Keratinocyte (primary cell): Measurements from ENCODE around the gene GFRAL. TPM values are rescaled to one million over a fixed set of nuclear protein-coding genes. Genes with fewer than 3 reads are reported as not detected.

Source experiments
- DNase-seq: peaks from one replicate; pipeline ENCODE4 v3.0.0-alpha.2; 2011; ENCODE audit warnings: low read depth, missing footprints, low spot score
- FAIRE-seq: peaks from 2 replicates; lab custom pipeline; 2011; peaks lifted over from hg19 to GRCh38; lab: Jason Lieb, UNC
- H2AFZ ChIP-seq: 2 replicates; pipeline ENCODE4 v1.6.0; 2012; ENCODE audit warnings: low read length, control low read depth, inconsistent platforms; ENCODE audit not compliant: control insufficient read depth
- H3K27ac ChIP-seq: 2 replicates; pipeline ENCODE4 v1.5.1; 2011; ENCODE audit warnings: low read length; ENCODE audit not compliant: control insufficient read depth, insufficient read depth
- H3K27me3 ChIP-seq: 3 replicates; pipeline ENCODE4 v1.6.0; 2011; ENCODE audit warnings: low read length; ENCODE audit not compliant: control insufficient read depth, insufficient read depth; ENCODE audit errors: extremely low read depth
- H3K36me3 ChIP-seq, 2 experiments: 2 replicates in 1 of 2; 3 replicates in 1 of 2; pipeline ENCODE4 v1.5.1; 2011; ENCODE audit warnings: low read length in 2 of 2, mild to moderate bottlenecking in 1 of 2; ENCODE audit not compliant: control insufficient read depth in 2 of 2, insufficient read depth in 2 of 2; ENCODE audit errors: extremely low read depth in 1 of 2
- H3K4me1 ChIP-seq: 3 replicates; pipeline ENCODE4 v1.5.1; 2011; ENCODE audit warnings: low read length; ENCODE audit not compliant: control insufficient read depth, insufficient read depth; ENCODE audit errors: extremely low read depth
- H3K4me2 ChIP-seq: 3 replicates; pipeline ENCODE4 v1.6.0; 2011; ENCODE audit warnings: low read depth, low read length; ENCODE audit not compliant: control insufficient read depth, insufficient read depth; ENCODE audit errors: extremely low read depth
- H3K4me3 ChIP-seq, 3 experiments: fragments of 200-600 bp in 1 of 3; sonication (generic) in 1 of 3; 2 replicates in 2 of 3; 3 replicates in 1 of 3; pipeline ENCODE4 v1.5.1; 2011 to 2016; ENCODE audit warnings: low read length in 3 of 3, mild to moderate bottlenecking in 3 of 3, control low read depth in 2 of 3, inconsistent platforms in 1 of 3, low read depth in 1 of 3, mixed read lengths in 1 of 3, mixed run types in 1 of 3, moderate library complexity in 1 of 3; ENCODE audit not compliant: control insufficient read depth in 2 of 3, insufficient read depth in 2 of 3; ENCODE audit errors: extremely low read depth in 1 of 3
- H3K79me2 ChIP-seq: 2 replicates; pipeline ENCODE4 v1.6.0; 2012; ENCODE audit warnings: low read length; ENCODE audit not compliant: control insufficient read depth, insufficient read depth
- H3K9ac ChIP-seq: 3 replicates; pipeline ENCODE4 v1.6.0; 2011; ENCODE audit warnings: low read length; ENCODE audit not compliant: control insufficient read depth, insufficient read depth; ENCODE audit errors: extremely low read depth
- H3K9me1 ChIP-seq: 3 replicates; pipeline ENCODE4 v1.6.0; 2011; ENCODE audit warnings: low read length; ENCODE audit not compliant: control insufficient read depth, insufficient read depth; ENCODE audit errors: extremely low read depth
- H3K9me3 ChIP-seq: 2 replicates; pipeline ENCODE4 v1.5.1; 2012; ENCODE audit warnings: low read depth, low read length; ENCODE audit not compliant: control insufficient read depth
- H4K20me1 ChIP-seq: 3 replicates; pipeline ENCODE4 v1.6.0; 2011; ENCODE audit warnings: low read length; ENCODE audit not compliant: control insufficient read depth, insufficient read depth; ENCODE audit errors: extremely low read depth
- CTCF ChIP-seq, 3 experiments: IDR thresholded peaks in 1 of 3; conservative IDR thresholded peaks in 1 of 3; optimal IDR thresholded peaks in 1 of 3; 2 replicates in 2 of 3; 3 replicates in 1 of 3; pipeline versions ENCODE3 to v1.5.1; 2011; ENCODE audit warnings: low read length in 3 of 3, mild to moderate bottlenecking in 3 of 3, moderate library complexity in 2 of 3, control low read depth in 1 of 3, inconsistent platforms in 1 of 3; ENCODE audit not compliant: insufficient read depth in 2 of 3; ENCODE audit errors: extremely low read depth in 1 of 3
- EZH2 ChIP-seq: IDR thresholded peaks from one replicate; pipeline ENCODE4 v1.6.1; 2012; ENCODE audit warnings: inconsistent platforms, mild to moderate bottlenecking, low read length, moderate library complexity
- dilution Hi-C: fragments of 300-500 bp; cut with MboI; formaldehyde crosslinking; loops from one replicate; pipeline ENCODE4 v1.7.0; 2020; ENCODE audit warnings: low sequenced_read_pairs; ENCODE audit not compliant: extremely low pct_ligation_motif_present
- polyA minus RNA-seq, 3 experiments: library from RNA; depleted of rRNA, polyadenylated mRNA; stranded (reverse); fragments of >200 nt; gene quantifications; 1 replicate in 1 of 3; 2 replicates in 1 of 3; 3 replicates in 1 of 3; pipeline ENCODE4 v1.2.3, GENCODE V29; 2011
- polyA plus RNA-seq, 5 experiments: library from polyadenylated mRNA; depleted of rRNA in 3 of 5; stranded (reverse) in 3 of 5; stranded (forward) in 1 of 5; unstranded in 1 of 5; fragments of >200 nt; gene quantifications; 1 replicate in 1 of 5; 2 replicates in 3 of 5; 3 replicates in 1 of 5; pipeline versions ENCODE4 v1.2.1 to v1.2.3, GENCODE V29; 2011 to 2012; ENCODE audit warnings: missing spikeins in 2 of 5, low read depth in 1 of 5, low replicate concordance in 1 of 5

Gene GFRAL
- polyA plus RNA-seq (not detected in 3 replicates), polyA minus RNA-seq (not detected in 3 replicates)
- polyA plus RNA-seq (2011; ENCODE audit: low read depth), result not detected
- not detected in 2 replicates for polyA plus RNA-seq (2011; cell fraction: cytosol; rRNA removed)
- not detected in 2 replicates for polyA plus RNA-seq (2011; cell fraction: nucleus; rRNA removed)
- polyA plus RNA-seq (2012; ENCODE audit: low replicate concordance), result not detected in 2 replicates
- not detected for polyA minus RNA-seq (2011; cell fraction: cytosol; rRNA and poly(A)+ RNA removed)
- polyA minus RNA-seq (2011; cell fraction: nucleus; rRNA and poly(A)+ RNA removed), result not detected in 2 replicates

GRCh38 chr6:55327169-55327568 is at the start of gene GFRAL:
Gene GFRAL, plus strand, starts transcription at chr6:55327469. Its CDS starts 86 bp downstream, at chr6:55327555.
- Histone ChIP-seq H3K79me2 (no peaks in the 10 kb centered on the region), H3K4me3 (no peak within 1 kb of the TSS), H3K9me1 (no peaks in the 10 kb centered on the region), H3K9me3 (no peaks in the 10 kb centered on the region), H3K27me3 (no peaks in the 10 kb centered on the region), H3K4me1 (no peaks in the 10 kb centered on the region), H3K4me2 (no peak within 1 kb of the TSS), H2AFZ (no peak within 1 kb of the TSS), H3K9ac (no peak within 1 kb of the TSS), H3K36me3 (no peaks in the 10 kb centered on the region), H3K27ac (no peak within 1 kb of the TSS), H4K20me1 (no peaks in the 10 kb centered on the region)
- DNase-seq, result no peak
- FAIRE-seq, result no peak
- TF ChIP-seq CTCF (optimal IDR thresholded peaks at IDR 0.05 in 1 of 3, IDR thresholded peaks at IDR 0.05 in 1 of 3, conservative IDR thresholded peaks at IDR 0.05 in 1 of 3; ENCODE audit: extremely low read depth in 1 of 3, insufficient read depth in 2 of 3, low read length in 3 of 3) (no peak), EZH2 (no peak)
- dilution Hi-C loops, result no loop called here

- H3K36me3 ChIP-seq, result no peaks in the 10 kb centered on the region
- H3K4me3 ChIP-seq, result no peak overlapping the region
- FAIRE-seq (no peak), DNase-seq (no peak)
- no peak overlapping the region for H3K27ac ChIP-seq
- H3K9me3 ChIP-seq, result no peaks in the 10 kb centered on the region
- H3K9me1 ChIP-seq, result no peaks in the 10 kb centered on the region
- peaks cover 3% of the 10 kb centered on the region for H3K27me3 ChIP-seq
- dilution Hi-C loops, result loop anchor here (25.0 kb wide), 1 partner anchor 685 kb away; no protein-coding TSS in a partner anchor
- no peak overlapping the region for H3K4me2 ChIP-seq
- no peaks in the 10 kb centered on the region for H4K20me1 ChIP-seq
- TF ChIP-seq EZH2 (no peak), CTCF (optimal IDR thresholded peaks at IDR 0.05 in 1 of 3, IDR thresholded peaks at IDR 0.05 in 1 of 3, conservative IDR thresholded peaks at IDR 0.05 in 1 of 3; ENCODE audit: extremely low read depth in 1 of 3, insufficient read depth in 2 of 3, low read length in 3 of 3) (no peak)
- no peaks in the 10 kb centered on the region for H3K79me2 ChIP-seq
- H2AFZ ChIP-seq, result no peak overlapping the region
- no peaks in the 10 kb centered on the region for H3K4me1 ChIP-seq
- H3K9ac ChIP-seq, result no peak overlapping the region
These were observed 49.6 kb upstream of the GFRAL start for GRCh38 chr6:55277646-55278045.
